PC-9 (cell line): ENCODE data around the gene TBC1D22A. TPM values are rescaled to one million over a fixed set of nuclear protein-coding genes. Genes with fewer than 3 reads are reported as not detected.

Experiments used
- BruUV-seq: library from RNA; stranded (reverse); fragments of 400-500 nt; replicated peaks from 2 replicates; lab custom pipeline; 2021; lab: Mats Ljungman, UMichigan
- CTCF ChIA-PET: fragments of 300-600 bp; sonication (Branson Sonifier 250); formaldehyde crosslinking; loops from one replicate; lab custom pipeline; 2022; ENCODE audit warnings: antibody characterized with exemption; lab: Charles Lee
- POLR2A ChIA-PET: fragments of 300-600 bp; sonication (Branson Sonifier 250); formaldehyde crosslinking; loops from one replicate; lab custom pipeline; 2022; ENCODE audit warnings: antibody characterized with exemption; ENCODE audit not compliant: unreplicated experiment; lab: Charles Lee
- DNase-seq, 2 experiments: peaks; one replicate each; pipeline versions ENCODE4 v3.0.0 to v3.0.0-alpha.2; 2015 to 2022; ENCODE audit warnings: mixed read lengths in 1 of 2
- H2AFZ ChIP-seq: fragments of 200-600 bp; sonication (generic); 2 replicates; pipeline ENCODE4 v1.8.1; 2017; ENCODE audit warnings: antibody characterized with exemption
- H3F3A ChIP-seq: fragments of 200-600 bp; sonication (generic); 2 replicates; pipeline ENCODE4 v1.8.1; 2017; ENCODE audit warnings: antibody characterized with exemption, mild to moderate bottlenecking, low read depth; ENCODE audit not compliant: insufficient read depth
- H3K27ac ChIP-seq: fragments of 200-600 bp; sonication (generic); 2 replicates; pipeline ENCODE4 v1.6.1; 2016; ENCODE audit warnings: mixed run types
- H3K27me3 ChIP-seq: fragments of 200-600 bp; sonication (generic); 2 replicates; pipeline ENCODE4 v1.6.1; 2016; ENCODE audit warnings: low read depth, mixed run types; ENCODE audit not compliant: insufficient read depth
- H3K36me3 ChIP-seq: fragments of 200-600 bp; sonication (generic); 2 replicates; pipeline ENCODE4 v1.6.1; 2016; ENCODE audit warnings: low read depth, mixed run types
- H3K4me1 ChIP-seq: fragments of 200-600 bp; sonication (generic); replicated peaks from 2 replicates; pipeline ENCODE4 v1.6.1; 2016; ENCODE audit warnings: mixed run types; ENCODE audit not compliant: insufficient read depth
- H3K4me2 ChIP-seq: fragments of 200-600 bp; sonication (generic); 2 replicates; pipeline ENCODE4 v1.6.1; 2017; ENCODE audit warnings: mixed run types
- H3K4me3 ChIP-seq: fragments of 200-600 bp; sonication (generic); 2 replicates; pipeline ENCODE4 v1.6.1; 2016; ENCODE audit warnings: mixed run types
- H3K79me2 ChIP-seq: fragments of 200-600 bp; sonication (generic); 2 replicates; pipeline ENCODE4 v1.6.1; 2017; ENCODE audit warnings: low read depth, mixed run types
- H3K9me2 ChIP-seq: fragments of 200-600 bp; sonication (generic); 2 replicates; pipeline ENCODE4 v1.8.1; 2017; ENCODE audit warnings: mild to moderate bottlenecking; ENCODE audit not compliant: insufficient read depth
- H3K9me3 ChIP-seq: fragments of 200-600 bp; sonication (generic); 2 replicates; pipeline ENCODE4 v1.8.1; 2016; ENCODE audit warnings: low read depth; ENCODE audit not compliant: insufficient read depth
- H4K20me1 ChIP-seq: fragments of 200-600 bp; sonication (generic); 2 replicates; pipeline ENCODE4 v1.8.1; 2017; ENCODE audit not compliant: insufficient read depth
- EZH2 ChIP-seq: fragments of 200-600 bp; sonication (generic); IDR thresholded peaks from 2 replicates; pipeline ENCODE4 v1.8.0; 2017; ENCODE audit warnings: antibody characterized with exemption, low read depth
- intact Hi-C: fragments of 100-400 bp; cut with micrococcal nuclease; formaldehyde crosslinking; loops from one replicate; pipeline ENCODE4 v1.10.0; 2022; ENCODE audit not compliant: unreplicated experiment
- total RNA-seq: library from RNA; stranded (reverse); gene quantifications from 2 replicates; pipeline ENCODE4 v1.2.3, GENCODE V29; 2021
- TF ChIP-seq, protein P1 (sequence below): fragments of 200-600 bp; sonication (generic); conservative IDR thresholded peaks from 2 replicates; pipeline ENCODE4 v1.6.1; 2017; ENCODE audit warnings: mixed run types, antibody characterized with exemption, mild to moderate bottlenecking, moderate library complexity

The TBC1D22A gene
- total RNA-seq, 1 experiment from 2014 or later: 40.3 TPM

DNA sequence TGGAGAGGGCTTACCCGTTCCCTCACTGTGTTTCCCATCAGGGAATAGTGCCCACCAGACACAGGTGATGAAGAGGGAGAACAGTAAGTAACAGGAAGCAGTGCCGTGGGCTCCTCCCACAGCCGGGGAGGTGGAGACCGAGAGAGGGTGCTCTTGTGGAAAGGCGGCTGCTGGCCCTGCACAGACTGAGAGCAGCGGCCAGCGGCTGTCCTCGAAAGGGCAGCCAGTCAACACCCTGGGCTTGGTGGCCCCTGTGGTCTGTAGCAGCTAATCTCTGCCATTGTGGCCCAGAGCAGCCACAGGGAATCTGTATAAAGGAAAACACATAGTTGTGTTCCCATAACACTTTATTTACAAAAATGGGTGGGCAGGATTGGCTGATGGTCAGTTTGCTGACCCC is 121.9 kb downstream of the TBC1D22A start:
- CTCF ChIA-PET: no interaction called here
- H4K20me1 ChIP-seq: peaks cover 43% of the 10 kb centered on the region
- peaks cover 5% of the 10 kb centered on the region; the same call in 1 of the 2 replicates for H3F3A ChIP-seq
- no peaks in the 10 kb centered on the region for H3K9me2 ChIP-seq
- H3K79me2 ChIP-seq: no peaks in the 10 kb centered on the region
- BruUV-seq: no TSS peak
- intact Hi-C loops: no loop called here
- TF ChIP-seq, protein P1, sequence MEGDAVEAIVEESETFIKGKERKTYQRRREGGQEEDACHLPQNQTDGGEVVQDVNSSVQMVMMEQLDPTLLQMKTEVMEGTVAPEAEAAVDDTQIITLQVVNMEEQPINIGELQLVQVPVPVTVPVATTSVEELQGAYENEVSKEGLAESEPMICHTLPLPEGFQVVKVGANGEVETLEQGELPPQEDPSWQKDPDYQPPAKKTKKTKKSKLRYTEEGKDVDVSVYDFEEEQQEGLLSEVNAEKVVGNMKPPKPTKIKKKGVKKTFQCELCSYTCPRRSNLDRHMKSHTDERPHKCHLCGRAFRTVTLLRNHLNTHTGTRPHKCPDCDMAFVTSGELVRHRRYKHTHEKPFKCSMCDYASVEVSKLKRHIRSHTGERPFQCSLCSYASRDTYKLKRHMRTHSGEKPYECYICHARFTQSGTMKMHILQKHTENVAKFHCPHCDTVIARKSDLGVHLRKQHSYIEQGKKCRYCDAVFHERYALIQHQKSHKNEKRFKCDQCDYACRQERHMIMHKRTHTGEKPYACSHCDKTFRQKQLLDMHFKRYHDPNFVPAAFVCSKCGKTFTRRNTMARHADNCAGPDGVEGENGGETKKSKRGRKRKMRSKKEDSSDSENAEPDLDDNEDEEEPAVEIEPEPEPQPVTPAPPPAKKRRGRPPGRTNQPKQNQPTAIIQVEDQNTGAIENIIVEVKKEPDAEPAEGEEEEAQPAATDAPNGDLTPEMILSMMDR: no peak
- TF ChIP-seq EZH2: no peak
- no peaks in the 10 kb centered on the region for H3K9me3 ChIP-seq
- POLR2A ChIA-PET: no interaction called here
- H3K4me1 ChIP-seq: no peaks in the 10 kb centered on the region
- no peaks in the 10 kb centered on the region for H3K27me3 ChIP-seq
- no peak overlapping the region for H2AFZ ChIP-seq
- H3K4me3 ChIP-seq: no peak overlapping the region
- H3K36me3 ChIP-seq: no peaks in the 10 kb centered on the region
- no peak for DNase-seq
- no peak overlapping the region for H3K27ac ChIP-seq
- no peak overlapping the region for H3K4me2 ChIP-seq

DNA sequence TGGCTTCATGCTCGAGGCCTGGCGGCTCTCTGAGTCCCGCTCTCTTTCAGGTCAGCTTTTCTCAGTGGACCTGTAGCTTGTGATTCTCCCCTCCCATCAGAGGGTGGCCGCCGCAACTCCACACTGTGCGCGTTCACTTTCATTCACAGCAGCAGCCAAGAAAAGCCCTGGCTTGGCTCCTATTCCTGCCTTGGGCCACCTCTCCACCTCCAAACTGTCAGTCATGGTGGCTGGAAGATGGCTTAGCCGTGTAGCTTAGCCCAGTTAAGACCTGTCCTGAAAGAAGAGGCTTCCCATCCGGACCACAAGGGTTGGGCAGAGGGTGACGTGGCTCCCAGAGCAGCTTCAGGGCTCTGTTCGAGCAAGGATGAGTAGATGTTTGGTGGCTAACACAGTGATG is 125.5 kb downstream of the TBC1D22A start:
- no peaks in the 10 kb centered on the region for H3K9me3 ChIP-seq
- H3K27ac ChIP-seq: no peak overlapping the region
- H3F3A ChIP-seq: peaks cover 14% of the 10 kb centered on the region; the same call in 1 of the 2 replicates
- no peak overlapping the region for H3K4me3 ChIP-seq
- H3K79me2 ChIP-seq: no peaks in the 10 kb centered on the region
- no peaks in the 10 kb centered on the region for H3K27me3 ChIP-seq
- H4K20me1 ChIP-seq: peaks cover 49% of the 10 kb centered on the region
- no peak overlapping the region for H3K4me2 ChIP-seq
- DNase-seq: no peak
- no peak overlapping the region for H2AFZ ChIP-seq
- ChIA-PET CTCF (no interaction called here), POLR2A (no interaction called here)
- no peaks in the 10 kb centered on the region for H3K9me2 ChIP-seq
- intact Hi-C loops: no loop called here
- H3K36me3 ChIP-seq: 0 out of 2 replicates have a peak, but pooled peaks cover 3% of the 10 kb centered on the region
- no peak for TF ChIP-seq EZH2
- TF ChIP-seq, protein P1: no peak
- H3K4me1 ChIP-seq: no peaks in the 10 kb centered on the region
- BruUV-seq: no TSS peak

DNA sequence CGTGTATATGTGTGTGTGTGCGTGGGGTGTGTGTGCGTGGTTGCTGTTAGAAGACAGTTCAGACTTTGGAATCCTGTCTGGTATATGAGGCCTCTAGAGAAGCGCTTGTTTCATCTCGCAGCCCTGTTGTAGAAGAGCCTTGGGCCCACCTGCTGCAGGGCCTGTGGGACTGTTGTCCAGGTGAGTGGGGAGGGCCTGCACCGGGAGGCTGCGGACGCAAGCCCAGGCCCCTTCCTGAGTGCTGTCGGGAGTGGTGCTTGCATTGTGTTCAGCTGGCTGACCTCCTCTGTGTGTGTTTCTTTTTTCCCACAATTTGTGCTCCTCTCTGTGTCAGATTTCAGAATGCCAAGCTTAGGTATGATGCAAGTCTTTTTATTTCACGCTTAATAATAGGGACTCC is 128.4 kb downstream of the TBC1D22A start:
- Histone ChIP-seq H3K27me3 (no peaks in the 10 kb centered on the region), H3K4me1 (no peaks in the 10 kb centered on the region), H3K4me3 (no peak overlapping the region), H3K36me3 (0 out of 2 replicates have a peak, but pooled peaks cover 3% of the 10 kb centered on the region), H2AFZ (no peak overlapping the region), H3K9me2 (no peaks in the 10 kb centered on the region), H3K79me2 (no peaks in the 10 kb centered on the region), H3F3A (peaks cover 15% of the 10 kb centered on the region; the same call in 1 of the 2 replicates), H3K27ac (no peak overlapping the region), H3K9me3 (no peaks in the 10 kb centered on the region), H4K20me1 (peaks cover 38% of the 10 kb centered on the region), H3K4me2 (no peak overlapping the region)
- ChIA-PET CTCF (no interaction called here), POLR2A (interaction anchor here (0.7 kb wide), 1 partner anchor 1293 kb away, joined by 4 read pairs; no protein-coding TSS in a partner anchor)
- BruUV-seq: no TSS peak
- no peak for DNase-seq
- no peak for TF ChIP-seq EZH2
- TF ChIP-seq, protein P1: no peak
- intact Hi-C loops: no loop called here
